Subcutaneous abdominal adipose tissue (tissue), 5 donors: ENCODE data around the gene FXYD5.
A peak's percentile ranks its signal among the peaks of the same experiment; 100 is the strongest.

Experiments used
- H3K27ac ChIP-seq: one replicate; pipeline ENCODE4 v1.7.0; 2013; ENCODE audit warnings: low read depth, mild to moderate bottlenecking, inconsistent platforms, low read length, moderate library complexity
- H3K27me3 ChIP-seq, 5 donors: one replicate each; pipeline ENCODE4 v1.7.0; 2013; ENCODE audit warnings: low read length in 5 of 5, inconsistent platforms in 1 of 5; ENCODE audit not compliant: control insufficient read depth in 5 of 5, insufficient read depth in 4 of 5
- H3K36me3 ChIP-seq, 5 donors: one replicate each; pipeline ENCODE4 v1.7.0; 2013; ENCODE audit warnings: low read length in 5 of 5; ENCODE audit not compliant: control insufficient read depth in 5 of 5, insufficient read depth in 5 of 5
- H3K4me1 ChIP-seq, 5 donors: one replicate each; pipeline ENCODE4 v1.7.0; 2013; ENCODE audit warnings: low read length in 5 of 5, mild to moderate bottlenecking in 3 of 5, moderate library complexity in 1 of 5; ENCODE audit not compliant: control insufficient read depth in 5 of 5, insufficient read depth in 5 of 5
- H3K4me3 ChIP-seq, 5 donors: one replicate each; pipeline ENCODE4 v1.7.0; 2013; ENCODE audit warnings: low read length in 5 of 5, low read depth in 1 of 5
- H3K9ac ChIP-seq, 5 donors: one replicate each; pipeline ENCODE4 v1.7.0; 2013; ENCODE audit warnings: low read length in 5 of 5, mild to moderate bottlenecking in 4 of 5, moderate library complexity in 3 of 5
- H3K9me3 ChIP-seq, 5 donors: one replicate each; pipeline ENCODE4 v1.7.0; 2013; ENCODE audit warnings: low read length in 5 of 5; ENCODE audit not compliant: control insufficient read depth in 5 of 5
- donor health status: healthy.
- donor health status: healthy.
- donor health status: healthy.
- donor health status: healthy.
- donor health status: healthy.

Gene FXYD5

DNA sequence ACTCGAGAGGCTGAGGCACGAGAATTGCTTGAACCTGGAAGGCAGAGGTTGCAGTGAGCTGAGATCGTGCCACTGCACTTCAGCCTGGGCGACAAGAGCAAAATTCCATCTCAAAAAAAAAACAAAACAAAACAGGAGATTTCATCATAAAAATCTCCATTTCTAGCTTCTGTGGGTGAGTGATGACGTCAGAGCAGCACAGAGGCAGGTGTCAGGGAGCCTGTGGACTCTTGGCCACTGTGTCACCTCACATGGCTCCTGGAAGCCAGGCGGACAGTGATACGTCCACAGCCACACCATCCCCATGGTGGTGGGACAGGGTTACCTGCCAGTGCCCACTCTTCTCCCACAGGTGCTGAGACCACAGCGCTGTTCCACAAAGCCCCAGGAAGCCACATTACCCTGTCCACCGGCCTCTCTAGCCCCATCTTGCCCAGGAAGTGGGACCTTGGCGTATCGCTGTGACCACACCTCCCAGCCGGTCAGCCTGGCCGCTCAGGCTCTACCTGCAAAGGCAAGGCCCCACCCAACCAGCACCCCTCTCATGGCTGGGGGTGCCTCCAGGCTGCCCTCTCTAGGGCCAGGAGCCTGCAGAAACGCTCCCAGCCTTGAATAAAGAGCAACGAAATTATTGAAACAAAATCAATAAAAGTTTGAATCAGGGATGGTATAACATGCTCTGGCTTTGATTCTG is 41.4 kb upstream of the FXYD5 start:
- no peaks in the 10 kb centered on the region for H3K9me3 ChIP-seq
- no peak overlapping the region for H3K4me3 ChIP-seq
- H3K9ac ChIP-seq: no peak overlapping the region
- peaks cover 0 to 18% (median 17%) of the 10 kb centered on the region in 5 donors for H3K4me1 ChIP-seq
- H3K36me3 ChIP-seq: no peaks in the 10 kb centered on the region
- H3K27me3 ChIP-seq: peaks cover 0 to 2% (median 0%) of the 10 kb centered on the region in 5 donors
- no peak overlapping the region for H3K27ac ChIP-seq

DNA sequence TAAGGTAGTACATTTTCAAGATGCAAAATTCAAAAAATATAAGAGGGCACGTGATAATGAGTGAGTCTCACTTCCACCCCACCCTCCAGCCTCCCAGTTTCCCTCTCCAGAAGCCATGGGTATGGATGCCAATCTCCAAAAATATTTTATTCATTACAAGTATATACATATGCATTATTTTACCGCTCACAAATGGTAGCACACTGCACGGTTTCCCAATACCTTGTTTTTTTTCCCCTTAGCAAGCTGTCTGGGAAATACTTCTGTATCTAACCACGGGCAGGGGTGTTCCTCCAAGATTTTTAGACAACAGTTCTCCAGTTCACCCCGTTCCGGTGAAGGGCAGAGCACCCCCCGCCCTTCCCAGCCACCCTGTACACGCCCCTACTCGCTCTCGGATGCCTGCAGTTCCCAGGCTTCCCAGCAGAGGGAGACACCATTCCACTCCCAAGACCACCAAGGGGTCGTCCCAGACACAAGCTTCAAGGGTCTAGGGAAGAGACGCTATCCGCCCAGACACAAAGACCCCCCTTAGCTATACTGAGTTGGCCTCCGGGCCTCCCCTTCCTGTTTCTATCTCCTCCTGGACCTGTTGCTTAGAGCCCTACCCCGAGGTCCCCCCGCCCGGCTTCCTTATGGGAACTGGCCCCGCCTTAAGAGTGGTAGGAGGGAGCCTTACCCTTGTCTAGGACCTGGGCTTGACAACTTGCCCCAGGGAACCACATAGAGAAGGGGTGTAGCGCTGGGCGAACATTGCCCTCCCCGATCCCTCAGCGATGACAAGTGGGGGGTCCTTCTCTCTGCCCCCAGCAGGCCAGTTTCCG is 40.0 kb upstream of the FXYD5 start:
- H3K4me1 ChIP-seq: peaks cover 0 to 32% (median 29%) of the 10 kb centered on the region in 5 donors
- peak overlapping the region; percentile 17 to 75 (median 50) for H3K4me3 ChIP-seq
- H3K27ac ChIP-seq: no peak overlapping the region
- no peaks in the 10 kb centered on the region for H3K36me3 ChIP-seq
- no peaks in the 10 kb centered on the region for H3K9me3 ChIP-seq
- peaks cover 0 to 2% (median 0%) of the 10 kb centered on the region in 5 donors for H3K27me3 ChIP-seq
- peak overlapping the region in 4 of 5 donors; percentile 6 to 69 (median 48) for H3K9ac ChIP-seq

DNA sequence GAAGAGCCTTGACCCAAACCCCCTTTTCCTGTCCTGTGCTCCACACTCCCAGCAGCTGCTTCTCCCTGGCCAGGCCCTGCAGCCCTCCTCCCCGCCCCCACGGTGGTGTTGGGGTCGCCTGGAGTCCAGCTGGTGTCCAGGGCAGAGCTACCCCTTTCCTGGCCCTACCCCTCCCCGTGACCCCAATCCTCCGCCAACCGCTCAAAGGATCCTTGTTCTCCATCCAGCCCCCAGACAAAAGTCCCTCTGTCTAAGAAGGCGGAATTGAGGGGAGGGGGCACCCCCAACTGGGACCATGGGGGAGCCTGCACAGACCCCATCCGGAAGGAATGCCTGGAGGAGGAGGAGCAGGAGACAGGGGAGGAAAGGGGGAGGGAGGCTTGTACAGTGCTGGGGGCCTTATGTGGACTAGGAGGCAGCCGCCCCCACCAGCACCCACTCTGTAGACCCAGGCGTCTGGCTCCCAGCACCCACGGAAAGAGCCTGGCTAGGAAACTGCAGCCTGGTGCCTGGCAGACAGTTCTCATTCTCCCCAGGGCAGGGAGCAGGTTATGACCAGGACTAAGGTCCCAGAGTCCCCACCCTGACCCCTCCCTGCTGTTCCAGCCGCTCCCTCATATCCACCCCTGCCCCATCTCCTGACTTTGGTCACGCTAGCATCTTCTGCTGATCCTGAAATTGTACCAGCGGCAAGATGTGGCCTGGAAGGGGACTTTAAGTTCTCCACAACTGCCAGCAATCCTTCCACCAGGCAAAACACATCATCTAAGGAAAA is 39.2 kb upstream of the FXYD5 start, which contains the start of gene FXYD3:
TSS of gene FXYD3 (plus strand) at position 647 of the 775 bp plus-strand sequence. CDS start 3,554 bp downstream, outside the sequence.
- Histone ChIP-seq H3K27ac (no peak within 1 kb of the TSS), H3K9ac (peak within 1 kb of the TSS in 4 of 5 donors; percentile 6 to 69 (median 48)), H3K4me1 (peaks cover 0 to 40% (median 31%) of the 10 kb centered on the region in 5 donors)

DNA sequence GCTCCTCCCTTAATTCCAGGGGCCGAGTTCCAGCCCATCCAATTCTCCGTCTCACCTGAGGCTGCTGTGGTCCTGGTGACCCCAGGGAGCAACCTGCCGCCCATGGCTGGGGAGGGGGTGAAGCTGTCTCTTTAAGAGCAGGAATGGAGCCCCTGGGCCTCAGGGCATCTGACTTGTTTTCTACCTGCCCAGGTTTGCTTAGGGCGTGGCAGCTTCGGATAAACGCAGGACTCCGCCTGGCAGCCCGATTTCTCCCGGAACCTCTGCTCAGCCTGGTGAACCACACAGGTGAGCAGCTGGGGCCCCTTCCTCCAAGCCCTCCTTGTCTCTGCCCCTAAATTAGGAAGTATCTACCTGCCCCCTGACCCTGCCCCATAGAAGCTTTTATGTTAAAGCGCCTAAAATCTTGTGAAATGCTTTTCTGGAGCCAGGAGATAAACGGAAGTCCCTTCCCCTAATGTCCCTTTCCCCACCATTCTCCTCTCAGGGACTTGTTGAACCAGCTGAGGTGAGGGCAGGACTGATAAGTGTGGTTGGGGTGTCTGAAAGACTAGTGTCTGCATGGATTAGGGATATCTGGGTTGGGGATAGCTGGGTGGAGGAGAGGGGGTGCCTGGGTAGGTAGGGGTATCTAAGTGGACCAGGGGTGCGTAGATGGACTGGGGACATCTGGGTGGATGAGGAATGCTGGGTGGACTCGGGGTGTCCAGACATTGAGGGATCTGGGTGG is 38.3 kb upstream of the FXYD5 start:
- Histone ChIP-seq H3K27me3 (no peaks in the 10 kb centered on the region), H3K27ac (no peak overlapping the region), H3K9me3 (no peaks in the 10 kb centered on the region), H3K9ac (no peak overlapping the region), H3K4me3 (no peak overlapping the region), H3K4me1 (peaks cover under 1 to 49% (median 40%) of the 10 kb centered on the region in 5 donors), H3K36me3 (no peaks in the 10 kb centered on the region)

More for the DNA sequence above, 39.2 kb upstream of the FXYD5 start, which contains the start of gene FXYD3:
- H3K27me3 ChIP-seq: no peaks in the 10 kb centered on the region
- peak within 1 kb of the TSS; percentile 17 to 75 (median 50) for H3K4me3 ChIP-seq
- no peaks in the 10 kb centered on the region for H3K36me3 ChIP-seq
- no peaks in the 10 kb centered on the region for H3K9me3 ChIP-seq

DNA sequence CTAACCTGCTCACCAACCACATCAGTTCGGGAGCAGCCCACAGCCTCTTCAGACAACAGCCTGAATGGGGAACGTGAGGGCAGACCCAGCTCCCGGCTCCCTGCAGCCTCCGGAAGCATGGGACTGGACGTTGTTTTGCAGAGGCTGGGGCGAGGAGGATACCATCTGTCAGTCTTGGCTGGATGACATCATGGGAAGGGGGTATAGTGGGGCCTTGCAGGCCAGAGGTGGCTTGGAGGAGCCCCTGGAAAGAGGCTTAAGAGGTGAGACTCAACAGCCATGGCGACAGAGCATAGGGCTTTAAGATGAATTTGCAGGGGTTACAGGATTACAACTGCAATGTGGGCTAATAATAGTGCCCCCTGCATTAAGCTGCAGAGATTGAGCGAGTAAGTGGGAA is 37.4 kb upstream of the FXYD5 start:
- Histone ChIP-seq H3K36me3 (no peaks in the 10 kb centered on the region), H3K9ac (no peak overlapping the region), H3K4me3 (no peak overlapping the region), H3K27ac (no peak overlapping the region), H3K9me3 (no peaks in the 10 kb centered on the region), H3K27me3 (no peaks in the 10 kb centered on the region), H3K4me1 (peaks cover 3 to 58% (median 48%) of the 10 kb centered on the region in 5 donors)

DNA sequence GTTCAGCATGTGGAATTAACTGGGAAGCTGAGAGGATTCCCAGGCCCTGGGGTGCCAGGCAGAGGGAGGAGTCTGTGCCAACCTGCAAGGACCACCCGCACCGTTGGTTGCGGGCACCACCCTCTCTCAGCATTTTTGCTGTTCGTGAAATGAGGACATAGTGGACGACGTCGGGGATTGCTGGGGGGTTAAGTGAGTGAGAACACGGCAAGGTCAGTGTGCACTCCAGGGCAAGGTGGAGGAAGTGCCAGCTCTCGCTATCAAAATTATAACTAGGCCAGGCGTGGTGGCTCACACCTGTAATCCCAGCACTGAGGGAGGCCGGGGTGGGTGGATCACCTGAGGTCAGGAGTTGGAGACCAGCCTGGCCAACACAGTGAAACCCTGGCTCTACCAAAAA is 36.7 kb upstream of the FXYD5 start:
- H3K27me3 ChIP-seq: no peaks in the 10 kb centered on the region
- no peak overlapping the region for H3K27ac ChIP-seq
- no peak overlapping the region for H3K9ac ChIP-seq
- no peak overlapping the region for H3K4me3 ChIP-seq
- H3K9me3 ChIP-seq: no peaks in the 10 kb centered on the region
- no peaks in the 10 kb centered on the region for H3K36me3 ChIP-seq
- peaks cover 3 to 65% (median 55%) of the 10 kb centered on the region in 5 donors for H3K4me1 ChIP-seq

DNA sequence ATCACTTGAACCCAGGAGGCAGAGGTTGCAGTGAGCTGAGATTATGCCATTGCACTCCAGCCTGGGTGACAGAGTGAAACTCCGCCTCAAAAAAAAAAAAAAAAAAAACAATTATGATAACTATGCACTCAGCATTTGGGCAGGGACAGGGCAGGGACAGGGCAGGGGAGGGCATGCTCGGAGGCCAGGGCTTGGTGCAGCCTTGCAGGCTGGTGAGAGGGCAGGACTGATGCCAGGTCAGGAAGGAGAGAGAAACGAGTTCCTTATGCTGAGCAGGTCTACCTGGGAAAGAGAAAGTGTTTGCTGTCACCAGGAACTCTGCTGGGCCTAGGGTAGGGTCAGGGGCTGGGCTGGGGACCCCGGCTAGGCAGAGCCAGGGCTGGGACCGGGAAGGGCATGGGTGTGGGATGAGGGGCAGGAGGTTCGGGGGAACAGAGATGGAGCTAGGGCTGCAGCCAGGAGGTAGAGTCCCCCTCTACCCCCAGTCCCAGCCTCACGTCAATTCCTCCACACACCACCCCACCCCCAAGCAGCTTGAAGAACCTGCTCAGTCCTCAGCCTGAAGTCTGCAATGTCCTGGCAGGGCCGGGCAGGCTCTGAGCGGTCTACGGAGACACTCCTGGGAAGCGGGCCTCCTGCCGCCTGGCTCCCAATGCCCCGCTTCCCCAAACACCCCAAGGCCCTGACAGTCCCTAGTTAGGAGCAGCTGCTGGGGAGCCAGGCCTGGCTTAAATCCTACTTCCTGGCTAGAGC is 36.1 kb upstream of the FXYD5 start:
- Histone ChIP-seq H3K27me3 (no peaks in the 10 kb centered on the region), H3K4me3 (peak overlapping the region in 1 of 5 donors; percentile 41), H3K9ac (no peak overlapping the region), H3K9me3 (no peaks in the 10 kb centered on the region), H3K27ac (peak overlapping the region; percentile 97), H3K36me3 (no peaks in the 10 kb centered on the region), H3K4me1 (peaks cover 6 to 71% (median 62%) of the 10 kb centered on the region in 5 donors)

DNA sequence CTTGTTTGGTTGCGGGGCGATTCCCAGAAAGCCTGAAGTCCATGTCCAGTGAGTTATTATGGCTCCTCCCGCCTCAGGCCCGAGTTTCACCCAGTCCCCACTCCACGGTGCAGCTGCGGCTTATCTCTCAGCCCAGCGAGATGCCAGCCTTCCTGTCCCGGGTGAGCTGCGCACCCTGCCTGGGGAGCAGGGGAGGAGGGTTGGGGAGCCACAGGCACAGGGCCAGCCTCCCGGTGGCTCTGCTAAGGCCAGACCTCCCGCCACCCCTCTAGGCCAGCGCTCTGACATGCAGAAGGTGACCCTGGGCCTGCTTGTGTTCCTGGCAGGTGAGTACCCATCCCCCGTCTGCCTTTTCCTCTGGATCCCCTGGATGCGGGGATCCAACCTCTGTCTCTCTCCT is 35.4 kb upstream of the FXYD5 start:
- Histone ChIP-seq H3K27me3 (no peaks in the 10 kb centered on the region), H3K9me3 (peaks cover 0 to 3% (median 0%) of the 10 kb centered on the region in 5 donors), H3K4me1 (peaks cover 13 to 77% (median 68%) of the 10 kb centered on the region in 5 donors), H3K4me3 (no peak overlapping the region), H3K9ac (no peak overlapping the region), H3K36me3 (no peaks in the 10 kb centered on the region), H3K27ac (peak overlapping the region; percentile 97)
